PFSK-1 (cell line): ENCODE data around the gene WNT5A.

Experiments used
- FOXP2 ChIP-seq: optimal IDR thresholded peaks from 2 replicates; pipeline ENCODE3; 2011; ENCODE audit warnings: borderline replicate concordance, control low read depth, inconsistent platforms; ENCODE audit not compliant: insufficient read depth; ENCODE audit errors: extremely low read length, extremely low read depth
- POLR2AphosphoS5 ChIP-seq: IDR thresholded peaks from 2 replicates; pipeline ENCODE4 v1.6.1; 2012; ENCODE audit warnings: low read depth, mild to moderate bottlenecking, control low read depth, low read length, moderate library complexity
- SIN3A ChIP-seq: IDR thresholded peaks from 2 replicates; pipeline ENCODE4 v1.6.1; 2012; ENCODE audit warnings: mild to moderate bottlenecking, low read length, moderate library complexity, borderline replicate concordance; ENCODE audit not compliant: insufficient read depth
- TAF1 ChIP-seq: IDR thresholded peaks from 2 replicates; pipeline ENCODE4 v1.6.1; 2012; ENCODE audit warnings: low read length, control low read depth, borderline replicate concordance; ENCODE audit not compliant: insufficient read depth
- TF ChIP-seq, protein P1 (sequence below), 2 experiments: IDR thresholded peaks; 2 replicates each; pipeline versions ENCODE4 v1.6.1 to v1.8.0; 2011 to 2012; ENCODE audit warnings: low read depth in 2 of 2, low read length in 2 of 2, control low read depth in 1 of 2, inconsistent platforms in 1 of 2, mild to moderate bottlenecking in 1 of 2, moderate library complexity in 1 of 2; ENCODE audit not compliant: insufficient read depth in 1 of 2

WNT5A gene

DNA sequence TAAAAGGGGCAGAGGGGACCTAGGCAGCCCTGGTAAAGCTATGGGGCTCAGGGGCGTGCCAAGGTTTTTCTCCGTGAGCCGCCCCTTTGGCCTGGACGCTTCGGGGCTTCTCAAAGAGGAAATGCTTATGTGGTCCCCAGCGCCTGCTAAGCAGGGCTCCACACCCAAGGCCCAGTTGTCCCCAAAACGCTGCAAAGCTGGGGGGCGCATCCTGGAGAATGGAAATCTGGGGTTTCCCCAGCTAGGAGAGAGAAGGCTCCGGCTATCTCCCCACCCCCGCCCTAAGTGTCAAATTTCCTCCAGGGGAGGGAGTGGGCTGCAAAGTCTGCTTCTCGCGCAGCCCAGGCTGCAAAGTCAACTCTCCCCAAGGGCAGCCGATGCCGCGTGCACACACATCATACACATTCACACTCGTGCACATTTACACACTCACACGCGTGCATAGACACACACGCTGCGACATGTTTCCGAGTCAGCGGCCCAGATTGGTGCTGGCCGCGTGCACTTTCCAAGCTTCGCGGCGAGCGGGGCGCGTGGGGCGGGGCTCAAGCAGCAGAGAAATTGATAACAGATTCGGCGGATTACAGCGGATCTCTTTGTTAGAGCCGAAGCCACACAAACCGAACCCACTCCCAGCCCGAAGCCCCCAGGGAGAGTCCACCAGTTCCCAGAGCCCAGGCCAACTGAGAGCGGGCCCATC, 4.5 kb downstream of the WNT5A start:
- TF ChIP-seq POLR2AphosphoS5: no peak
- no peak for TF ChIP-seq TAF1

DNA sequence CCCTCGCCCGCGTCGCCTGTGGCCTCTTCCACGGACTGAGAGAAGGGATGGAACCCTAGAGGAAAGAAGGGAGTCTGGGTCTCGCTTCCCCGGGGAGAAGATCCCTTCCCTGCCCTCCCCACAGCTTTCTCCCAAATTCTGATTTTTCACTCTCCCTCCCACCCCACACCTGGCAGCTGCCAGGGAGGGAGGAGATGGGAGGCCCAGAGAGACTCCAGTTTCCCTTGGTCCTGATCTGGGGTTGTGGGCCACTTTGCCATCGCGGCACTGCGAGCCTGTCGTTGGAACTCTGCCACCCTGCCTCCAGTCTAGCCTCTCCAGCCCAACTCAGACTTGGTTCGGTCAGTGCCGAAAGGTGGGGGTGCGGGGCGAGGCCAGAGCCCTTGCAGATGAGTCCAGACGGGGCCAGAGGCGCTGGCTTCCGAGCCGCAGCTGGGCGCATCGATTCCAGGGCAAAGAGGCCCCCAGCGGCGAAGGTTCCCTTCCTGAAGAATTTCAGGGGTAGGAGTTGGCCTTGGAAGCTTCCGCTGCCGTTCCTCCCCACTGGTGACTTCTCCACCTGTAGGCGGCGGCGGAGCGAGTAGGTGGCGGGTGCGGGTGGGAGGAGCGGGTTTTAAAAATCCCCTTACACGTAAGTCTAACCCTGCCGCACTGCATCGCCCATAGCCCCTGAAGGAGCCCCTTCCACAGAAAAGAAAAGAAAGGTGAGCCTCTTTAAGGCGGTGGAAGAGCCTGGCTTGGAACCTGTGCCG, 5.2 kb downstream of the WNT5A start:
- TF ChIP-seq TAF1: no peak
- TF ChIP-seq SIN3A: no peak
- TF ChIP-seq POLR2AphosphoS5: no peak
- TF ChIP-seq, protein P1, sequence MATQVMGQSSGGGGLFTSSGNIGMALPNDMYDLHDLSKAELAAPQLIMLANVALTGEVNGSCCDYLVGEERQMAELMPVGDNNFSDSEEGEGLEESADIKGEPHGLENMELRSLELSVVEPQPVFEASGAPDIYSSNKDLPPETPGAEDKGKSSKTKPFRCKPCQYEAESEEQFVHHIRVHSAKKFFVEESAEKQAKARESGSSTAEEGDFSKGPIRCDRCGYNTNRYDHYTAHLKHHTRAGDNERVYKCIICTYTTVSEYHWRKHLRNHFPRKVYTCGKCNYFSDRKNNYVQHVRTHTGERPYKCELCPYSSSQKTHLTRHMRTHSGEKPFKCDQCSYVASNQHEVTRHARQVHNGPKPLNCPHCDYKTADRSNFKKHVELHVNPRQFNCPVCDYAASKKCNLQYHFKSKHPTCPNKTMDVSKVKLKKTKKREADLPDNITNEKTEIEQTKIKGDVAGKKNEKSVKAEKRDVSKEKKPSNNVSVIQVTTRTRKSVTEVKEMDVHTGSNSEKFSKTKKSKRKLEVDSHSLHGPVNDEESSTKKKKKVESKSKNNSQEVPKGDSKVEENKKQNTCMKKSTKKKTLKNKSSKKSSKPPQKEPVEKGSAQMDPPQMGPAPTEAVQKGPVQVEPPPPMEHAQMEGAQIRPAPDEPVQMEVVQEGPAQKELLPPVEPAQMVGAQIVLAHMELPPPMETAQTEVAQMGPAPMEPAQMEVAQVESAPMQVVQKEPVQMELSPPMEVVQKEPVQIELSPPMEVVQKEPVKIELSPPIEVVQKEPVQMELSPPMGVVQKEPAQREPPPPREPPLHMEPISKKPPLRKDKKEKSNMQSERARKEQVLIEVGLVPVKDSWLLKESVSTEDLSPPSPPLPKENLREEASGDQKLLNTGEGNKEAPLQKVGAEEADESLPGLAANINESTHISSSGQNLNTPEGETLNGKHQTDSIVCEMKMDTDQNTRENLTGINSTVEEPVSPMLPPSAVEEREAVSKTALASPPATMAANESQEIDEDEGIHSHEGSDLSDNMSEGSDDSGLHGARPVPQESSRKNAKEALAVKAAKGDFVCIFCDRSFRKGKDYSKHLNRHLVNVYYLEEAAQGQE (IDR thresholded peaks at IDR 0.05; ENCODE audit: insufficient read depth in 1 of 2, low read depth in 2 of 2, low read length in 2 of 2): no peak
- TF ChIP-seq FOXP2: no peak

DNA sequence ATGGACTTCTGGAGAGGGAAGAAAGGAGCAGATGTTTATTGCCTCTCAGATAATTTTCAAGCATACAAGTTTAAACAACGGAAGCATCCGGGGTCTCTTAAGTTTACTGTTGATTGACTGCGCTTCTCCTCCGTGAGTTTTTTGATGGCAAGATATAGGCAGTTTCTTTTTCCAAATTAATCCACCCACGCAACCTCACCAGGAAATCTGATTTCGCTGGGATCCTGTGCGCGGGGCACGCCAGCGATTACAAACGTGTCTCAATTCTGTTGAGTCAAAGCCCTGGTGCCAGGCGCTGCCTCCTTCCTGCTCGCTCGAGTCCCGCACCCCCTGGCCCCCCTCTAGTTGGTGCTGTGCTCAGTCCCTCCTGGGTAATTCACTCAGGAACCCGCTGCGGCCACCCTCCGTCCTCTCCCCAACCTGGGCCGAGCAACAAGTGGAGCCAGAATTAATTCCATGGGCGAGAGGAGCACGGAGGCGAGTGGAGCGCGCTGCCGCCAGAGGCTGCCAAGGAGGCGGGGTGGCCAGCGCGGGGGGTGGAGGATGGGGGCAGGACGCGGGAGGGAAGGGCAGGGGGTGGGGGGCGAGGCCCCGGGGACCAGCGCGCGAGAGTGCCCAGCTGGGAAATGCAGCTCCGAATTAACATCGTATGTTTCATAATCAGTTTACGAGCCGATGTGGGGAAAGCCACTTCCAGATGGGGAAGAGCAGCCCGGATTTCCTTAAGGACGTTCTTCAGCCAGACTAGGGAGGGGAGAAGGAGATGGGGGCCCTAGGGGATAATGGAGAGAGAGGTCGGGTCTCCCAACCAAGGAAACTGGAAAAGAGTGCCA, 6.0 kb downstream of the WNT5A start:
- TF ChIP-seq TAF1 (no peak), SIN3A (no peak), POLR2AphosphoS5 (no peak), FOXP2 (no peak)
- TF ChIP-seq, protein P1 (IDR thresholded peaks at IDR 0.05; ENCODE audit: insufficient read depth in 1 of 2, low read depth in 2 of 2, low read length in 2 of 2): no peak

DNA sequence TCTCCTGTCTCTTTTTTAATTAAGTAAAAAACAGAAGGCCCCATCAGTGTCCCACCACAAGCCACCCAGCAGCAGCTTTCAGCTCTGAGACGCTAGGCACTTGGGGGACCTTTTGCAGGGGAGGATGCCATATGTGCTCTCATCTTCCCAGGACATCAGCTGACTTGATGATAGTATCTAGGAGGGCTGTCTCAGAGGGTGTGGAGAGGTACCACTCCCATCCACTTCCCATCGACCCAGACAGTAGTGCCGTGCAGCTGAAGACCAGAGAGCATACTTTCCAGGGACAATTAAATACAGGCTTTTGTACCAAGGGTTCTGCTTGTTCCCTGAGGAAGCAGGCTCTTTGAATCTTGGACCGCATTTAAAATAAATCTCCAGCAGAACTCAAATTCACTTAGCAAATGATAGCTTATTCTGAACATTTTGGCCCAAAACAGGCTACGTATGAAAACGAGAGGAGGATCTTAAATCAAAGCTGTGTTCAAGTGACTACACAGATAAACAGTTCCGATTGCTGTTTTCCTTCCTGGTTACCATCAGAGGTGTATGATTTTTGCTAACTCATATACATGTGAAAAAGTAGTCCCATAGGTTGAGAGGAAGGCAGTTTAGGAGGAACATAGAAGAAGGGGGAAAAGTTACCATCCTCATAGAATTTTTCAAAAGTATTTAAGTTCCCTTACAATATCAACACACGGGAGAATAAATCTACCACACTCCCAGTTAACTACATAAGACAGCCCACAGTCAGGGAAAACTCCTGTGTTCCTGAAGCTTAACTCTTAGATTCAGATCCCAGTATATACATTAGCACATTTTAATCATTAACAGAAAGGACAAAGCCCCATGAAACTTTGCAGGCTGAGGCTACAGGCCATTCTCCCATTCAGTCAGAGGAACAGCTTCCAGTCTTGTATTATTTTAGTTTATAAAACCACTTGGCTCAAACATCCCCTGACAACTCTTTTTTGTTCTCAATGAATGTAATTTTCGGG, 9.5 kb downstream of the WNT5A start:
- no peak for TF ChIP-seq POLR2AphosphoS5

DNA sequence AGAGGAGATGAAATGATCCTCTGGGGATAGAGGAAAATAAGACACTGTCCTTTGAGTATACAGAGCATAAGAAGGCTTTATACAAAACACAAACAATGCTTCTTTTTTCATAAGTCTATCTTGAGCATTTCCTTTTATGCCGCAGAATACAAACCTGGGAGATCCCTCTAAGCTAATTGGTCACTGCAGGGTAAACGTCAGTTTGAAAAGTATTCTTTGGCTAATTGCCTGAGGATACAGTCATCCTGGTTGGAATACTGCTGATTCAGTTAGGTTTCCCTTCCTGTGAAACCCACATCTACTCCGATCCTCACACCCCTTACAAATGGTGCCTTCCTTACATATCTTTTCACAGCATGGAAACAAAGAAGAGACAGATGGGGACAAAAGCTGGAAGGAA, 10.6 kb downstream of the WNT5A start:
- TF ChIP-seq SIN3A (no peak), FOXP2 (no peak), TAF1 (no peak), POLR2AphosphoS5 (no peak)
- TF ChIP-seq, protein P1 (IDR thresholded peaks at IDR 0.05; ENCODE audit: insufficient read depth in 1 of 2, low read depth in 2 of 2, low read length in 2 of 2): no peak
